HCT116 (cell line): Measurements from ENCODE around the gene WDSUB1.

Experiments used
- CTCF ChIP-seq, 3 experiments: fragments of 200-600 bp in 1 of 3; sonication (generic) in 1 of 3; IDR thresholded peaks in 2 of 3; conservative IDR thresholded peaks in 1 of 3; 2 replicates each; pipeline ENCODE4 v1.5.1; 2012 to 2017; ENCODE audit warnings: low read depth in 2 of 3, low read length in 2 of 3, antibody characterized with exemption in 1 of 3, borderline replicate concordance in 1 of 3, control low read depth in 1 of 3, mild to moderate bottlenecking in 1 of 3, mixed read lengths in 1 of 3, mixed run types in 1 of 3, moderate library complexity in 1 of 3; ENCODE audit not compliant: insufficient read depth in 1 of 3
- EZH2 ChIP-seq: fragments of 200-600 bp; sonication (generic); IDR thresholded peaks from 2 replicates; pipeline ENCODE4 v1.6.1; 2017; ENCODE audit warnings: antibody characterized with exemption, mixed run types
- EZH2phosphoT487 ChIP-seq: fragments of 200-600 bp; IDR thresholded peaks from 2 replicates; pipeline ENCODE4 v1.6.1; 2018; ENCODE audit warnings: antibody characterized with exemption, borderline replicate concordance
- ZNF274 ChIP-seq: fragments of 200-500 bp; sonication (Bioruptor generic); IDR thresholded peaks from 2 replicates; pipeline ENCODE4 v1.6.1; 2014; ENCODE audit warnings: mild to moderate bottlenecking, low read depth, low read length, inconsistent platforms
- TF ChIP-seq, protein P1 (sequence below): IDR thresholded peaks from 2 replicates; pipeline ENCODE4 v1.6.1; 2011; ENCODE audit warnings: mild to moderate bottlenecking, low read length, moderate library complexity; ENCODE audit not compliant: insufficient replicate concordance; ENCODE audit errors: extremely low read depth

GRCh38 chr2:159290289-159290907 lies 3.9 kb upstream of the WDSUB1 start:
- TF ChIP-seq, protein P1, sequence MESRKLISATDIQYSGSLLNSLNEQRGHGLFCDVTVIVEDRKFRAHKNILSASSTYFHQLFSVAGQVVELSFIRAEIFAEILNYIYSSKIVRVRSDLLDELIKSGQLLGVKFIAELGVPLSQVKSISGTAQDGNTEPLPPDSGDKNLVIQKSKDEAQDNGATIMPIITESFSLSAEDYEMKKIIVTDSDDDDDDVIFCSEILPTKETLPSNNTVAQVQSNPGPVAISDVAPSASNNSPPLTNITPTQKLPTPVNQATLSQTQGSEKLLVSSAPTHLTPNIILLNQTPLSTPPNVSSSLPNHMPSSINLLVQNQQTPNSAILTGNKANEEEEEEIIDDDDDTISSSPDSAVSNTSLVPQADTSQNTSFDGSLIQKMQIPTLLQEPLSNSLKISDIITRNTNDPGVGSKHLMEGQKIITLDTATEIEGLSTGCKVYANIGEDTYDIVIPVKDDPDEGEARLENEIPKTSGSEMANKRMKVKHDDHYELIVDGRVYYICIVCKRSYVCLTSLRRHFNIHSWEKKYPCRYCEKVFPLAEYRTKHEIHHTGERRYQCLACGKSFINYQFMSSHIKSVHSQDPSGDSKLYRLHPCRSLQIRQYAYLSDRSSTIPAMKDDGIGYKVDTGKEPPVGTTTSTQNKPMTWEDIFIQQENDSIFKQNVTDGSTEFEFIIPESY = no peak
- TF ChIP-seq EZH2 (no peak), EZH2phosphoT487 (no peak), CTCF (IDR thresholded peaks at IDR 0.05 in 2 of 3, conservative IDR thresholded peaks at IDR 0.05 in 1 of 3; ENCODE audit: borderline replicate concordance in 1 of 3, insufficient read depth in 1 of 3, low read depth in 2 of 3, low read length in 2 of 3) (no peak), ZNF274 (no peak)
